Panc1 (cell line): ENCODE measurements around the gene WTAP. TPM values are rescaled to one million over a fixed set of nuclear protein-coding genes. Genes with fewer than 3 reads are reported as not detected.

ENCODE experiments used
- ATAC-seq: fragments of 200-7000 bp; cut with Tn5 transposase; 2 replicates; pipeline ENCODE4 v1.9.1; 2020; ENCODE audit warnings: mild to moderate bottlenecking, moderate library complexity
- BruUV-seq: library from RNA; stranded (reverse); fragments of 400-500 nt; replicated peaks from 2 replicates; lab custom pipeline; 2021; lab: Mats Ljungman, UMichigan
- CTCF ChIA-PET: fragments of 300-600 bp; sonication (Branson Sonifier 250); formaldehyde crosslinking; loops from one replicate; lab custom pipeline; 2022; ENCODE audit warnings: antibody characterized with exemption; lab: Charles Lee
- POLR2A ChIA-PET: fragments of 300-600 bp; sonication (Branson Sonifier 250); formaldehyde crosslinking; loops from one replicate; lab custom pipeline; 2022; ENCODE audit warnings: antibody characterized with exemption; lab: Charles Lee
- DNase-seq: peaks from one replicate; pipeline ENCODE4 v3.0.0-alpha.2; 2010; ENCODE audit warnings: low read depth, low spot score
- H3K27ac ChIP-seq: 2 replicates; pipeline ENCODE4 v1.5.1; 2011; ENCODE audit warnings: mild to moderate bottlenecking, low read length, inconsistent platforms
- H3K27me3 ChIP-seq: fragments of 200-500 bp; sonication (Bioruptor generic); 2 replicates; pipeline ENCODE4 v1.6.0; 2014; ENCODE audit warnings: low read length, inconsistent platforms; ENCODE audit not compliant: control insufficient read depth, insufficient read depth
- H3K36me3 ChIP-seq: fragments of 200-500 bp; sonication (Bioruptor generic); 2 replicates; pipeline ENCODE4 v1.5.1; 2014; ENCODE audit warnings: inconsistent platforms, mild to moderate bottlenecking, low read length, moderate library complexity; ENCODE audit not compliant: control insufficient read depth, insufficient read depth
- H3K4me1 ChIP-seq: 2 replicates; pipeline ENCODE4 v1.5.1; 2011; ENCODE audit warnings: inconsistent platforms, mild to moderate bottlenecking, low read length, moderate library complexity; ENCODE audit not compliant: control insufficient read depth, insufficient read depth
- H3K4me3 ChIP-seq, 2 experiments: 2 replicates each; pipeline ENCODE4 v1.5.1; 2011 to 2012; ENCODE audit warnings: low read depth in 2 of 2, low read length in 2 of 2, mild to moderate bottlenecking in 2 of 2, inconsistent platforms in 1 of 2, moderate library complexity in 1 of 2
- H3K9me3 ChIP-seq: fragments of 200-500 bp; sonication (Bioruptor generic); 2 replicates; pipeline ENCODE4 v1.5.1; 2014; ENCODE audit warnings: low read depth, mild to moderate bottlenecking, inconsistent platforms, low read length, moderate library complexity; ENCODE audit not compliant: control insufficient read depth, insufficient read depth
- POLR2AphosphoS5 ChIP-seq: IDR thresholded peaks from 2 replicates; pipeline ENCODE4 v1.6.1; 2012; ENCODE audit warnings: mild to moderate bottlenecking, low read depth, low read length, moderate library complexity
- SIN3A ChIP-seq: IDR thresholded peaks from 2 replicates; pipeline ENCODE4 v1.6.1; 2012; ENCODE audit warnings: low read depth, mild to moderate bottlenecking, low read length, moderate library complexity, borderline replicate concordance; ENCODE audit not compliant: insufficient read depth
- TCF7L2 ChIP-seq: IDR thresholded peaks from 2 replicates; pipeline ENCODE4 v1.6.1; 2011; ENCODE audit warnings: mild to moderate bottlenecking, low read depth, low read length, inconsistent platforms
- in situ Hi-C: cut with HindIII; loops from 2 replicates; pipeline ENCODE4 v1.10.0; 2016; ENCODE audit warnings: low sequenced_read_pairs, low pct_unique_long_range_greater_than_20kb
- intact Hi-C: fragments of 100-400 bp; cut with micrococcal nuclease; formaldehyde crosslinking; loops from one replicate; pipeline ENCODE4 v1.10.0; 2022; ENCODE audit not compliant: unreplicated experiment
- total RNA-seq: library from RNA; stranded (reverse); gene quantifications from one replicate; pipeline ENCODE4 v1.2.1, GENCODE V29; 2021; ENCODE audit not compliant: unreplicated experiment
- TF ChIP-seq, protein P1 (sequence below): fragments of 450-650 bp; IDR thresholded peaks from 2 replicates; pipeline ENCODE4 v1.5.1; 2017; ENCODE audit warnings: mild to moderate bottlenecking
- TF ChIP-seq, protein P2 (sequence below), 2 experiments: IDR thresholded peaks; 2 replicates each; pipeline ENCODE4 v1.6.1; 2011 to 2012; ENCODE audit warnings: low read depth in 2 of 2, control low read depth in 1 of 2, low read length in 1 of 2, mild to moderate bottlenecking in 1 of 2, moderate library complexity in 1 of 2; ENCODE audit not compliant: insufficient read depth in 1 of 2

WTAP gene
- total RNA-seq, 1 experiment from 2014 or later = 112 TPM

DNA sequence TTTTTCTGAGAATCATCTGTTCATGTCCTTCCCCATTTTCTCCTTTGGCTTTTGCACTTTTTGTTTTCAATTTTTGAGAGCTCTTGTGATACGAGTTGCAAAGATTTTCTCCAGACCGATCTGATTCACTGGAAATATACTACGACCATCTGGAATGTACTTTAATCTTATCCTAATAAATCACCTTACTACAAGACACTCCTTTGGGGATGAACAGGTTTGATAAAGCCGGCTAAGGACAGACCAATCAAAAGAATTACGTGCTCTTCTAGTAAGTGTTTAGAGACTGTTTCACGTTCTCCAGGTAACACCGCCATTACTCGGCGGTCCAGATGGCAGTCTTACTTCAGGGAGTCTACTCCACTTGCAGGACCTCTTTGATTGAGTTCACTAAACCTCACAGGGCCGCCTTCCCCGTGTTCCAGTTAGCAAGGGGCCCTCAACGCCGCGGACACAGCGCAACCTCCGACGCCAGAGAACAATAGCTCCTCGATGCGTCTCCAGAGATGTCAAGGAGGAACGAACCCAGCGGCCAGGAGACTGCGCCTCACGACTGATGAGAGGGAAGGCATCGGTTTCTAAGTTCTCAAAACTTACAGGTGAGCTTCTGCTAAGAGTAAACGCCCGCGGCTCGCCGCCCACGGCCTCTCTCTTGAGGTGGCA, 920 bp upstream of the WTAP start:
- no peaks in the 10 kb centered on the region for H3K27me3 ChIP-seq
- POLR2A ChIA-PET = interaction anchor here (0.9 to 1.8 kb wide), 5 partner anchors 27 to 516 kb away, joined by 3 to 11 read pairs (median 4); partner anchors contain the start of genes ACAT2, MRPL18 and SOD2
- CTCF ChIA-PET = no interaction called here
- no peaks in the 10 kb centered on the region for H3K9me3 ChIP-seq
- peaks cover 30% of the 10 kb centered on the region for H3K4me1 ChIP-seq
- DNase-seq (no peak), ATAC-seq (peak; percentile 48)
- no peak for TF ChIP-seq SIN3A
- TF ChIP-seq POLR2AphosphoS5 = no peak
- TF ChIP-seq, protein P1, sequence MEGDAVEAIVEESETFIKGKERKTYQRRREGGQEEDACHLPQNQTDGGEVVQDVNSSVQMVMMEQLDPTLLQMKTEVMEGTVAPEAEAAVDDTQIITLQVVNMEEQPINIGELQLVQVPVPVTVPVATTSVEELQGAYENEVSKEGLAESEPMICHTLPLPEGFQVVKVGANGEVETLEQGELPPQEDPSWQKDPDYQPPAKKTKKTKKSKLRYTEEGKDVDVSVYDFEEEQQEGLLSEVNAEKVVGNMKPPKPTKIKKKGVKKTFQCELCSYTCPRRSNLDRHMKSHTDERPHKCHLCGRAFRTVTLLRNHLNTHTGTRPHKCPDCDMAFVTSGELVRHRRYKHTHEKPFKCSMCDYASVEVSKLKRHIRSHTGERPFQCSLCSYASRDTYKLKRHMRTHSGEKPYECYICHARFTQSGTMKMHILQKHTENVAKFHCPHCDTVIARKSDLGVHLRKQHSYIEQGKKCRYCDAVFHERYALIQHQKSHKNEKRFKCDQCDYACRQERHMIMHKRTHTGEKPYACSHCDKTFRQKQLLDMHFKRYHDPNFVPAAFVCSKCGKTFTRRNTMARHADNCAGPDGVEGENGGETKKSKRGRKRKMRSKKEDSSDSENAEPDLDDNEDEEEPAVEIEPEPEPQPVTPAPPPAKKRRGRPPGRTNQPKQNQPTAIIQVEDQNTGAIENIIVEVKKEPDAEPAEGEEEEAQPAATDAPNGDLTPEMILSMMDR = no peak
- TF ChIP-seq, protein P2, sequence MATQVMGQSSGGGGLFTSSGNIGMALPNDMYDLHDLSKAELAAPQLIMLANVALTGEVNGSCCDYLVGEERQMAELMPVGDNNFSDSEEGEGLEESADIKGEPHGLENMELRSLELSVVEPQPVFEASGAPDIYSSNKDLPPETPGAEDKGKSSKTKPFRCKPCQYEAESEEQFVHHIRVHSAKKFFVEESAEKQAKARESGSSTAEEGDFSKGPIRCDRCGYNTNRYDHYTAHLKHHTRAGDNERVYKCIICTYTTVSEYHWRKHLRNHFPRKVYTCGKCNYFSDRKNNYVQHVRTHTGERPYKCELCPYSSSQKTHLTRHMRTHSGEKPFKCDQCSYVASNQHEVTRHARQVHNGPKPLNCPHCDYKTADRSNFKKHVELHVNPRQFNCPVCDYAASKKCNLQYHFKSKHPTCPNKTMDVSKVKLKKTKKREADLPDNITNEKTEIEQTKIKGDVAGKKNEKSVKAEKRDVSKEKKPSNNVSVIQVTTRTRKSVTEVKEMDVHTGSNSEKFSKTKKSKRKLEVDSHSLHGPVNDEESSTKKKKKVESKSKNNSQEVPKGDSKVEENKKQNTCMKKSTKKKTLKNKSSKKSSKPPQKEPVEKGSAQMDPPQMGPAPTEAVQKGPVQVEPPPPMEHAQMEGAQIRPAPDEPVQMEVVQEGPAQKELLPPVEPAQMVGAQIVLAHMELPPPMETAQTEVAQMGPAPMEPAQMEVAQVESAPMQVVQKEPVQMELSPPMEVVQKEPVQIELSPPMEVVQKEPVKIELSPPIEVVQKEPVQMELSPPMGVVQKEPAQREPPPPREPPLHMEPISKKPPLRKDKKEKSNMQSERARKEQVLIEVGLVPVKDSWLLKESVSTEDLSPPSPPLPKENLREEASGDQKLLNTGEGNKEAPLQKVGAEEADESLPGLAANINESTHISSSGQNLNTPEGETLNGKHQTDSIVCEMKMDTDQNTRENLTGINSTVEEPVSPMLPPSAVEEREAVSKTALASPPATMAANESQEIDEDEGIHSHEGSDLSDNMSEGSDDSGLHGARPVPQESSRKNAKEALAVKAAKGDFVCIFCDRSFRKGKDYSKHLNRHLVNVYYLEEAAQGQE (IDR thresholded peaks at IDR 0.05; ENCODE audit: insufficient read depth in 1 of 2, low read depth in 2 of 2, low read length in 1 of 2) = no peak; a peak in 1 of 4 replicates
- no peak for TF ChIP-seq TCF7L2
- H3K4me3 ChIP-seq = peak overlapping the region; percentile 85 to 96
- TSS peak; percentile 85 for BruUV-seq
- peaks cover 19% of the 10 kb centered on the region for H3K36me3 ChIP-seq
- H3K27ac ChIP-seq = peak overlapping the region; percentile 100
- intact Hi-C loops (loop anchor here (5.0 kb wide), 1 partner anchor 34 kb away; the partner anchor contains the start of gene SOD2), in situ Hi-C loops (no loop called here)

GRCh38 chr6:159727717-159728445, 575 bp downstream of the WTAP start:
- Histone ChIP-seq H3K27me3 (no peaks in the 10 kb centered on the region), H3K36me3 (peaks cover 23% of the 10 kb centered on the region), H3K4me1 (peaks cover 30% of the 10 kb centered on the region), H3K4me3 (peak overlapping the region; percentile 72 to 85), H3K9me3 (no peaks in the 10 kb centered on the region), H3K27ac (peak overlapping the region; percentile 97)
- intact Hi-C loops = loop anchor here (5.0 kb wide), 1 partner anchor 36 kb away; the partner anchor contains the start of gene SOD2
- ChIA-PET CTCF (no interaction called here), POLR2A (no interaction called here)
- ATAC-seq (peak; percentile 71), DNase-seq (no peak)
- in situ Hi-C loops = no loop called here
- 0 out of 2 replicates have a peak, but pooled peaks have one; percentile 45 for TF ChIP-seq SIN3A
- TF ChIP-seq, protein P1 = no peak
- TF ChIP-seq, protein P2 (IDR thresholded peaks at IDR 0.05; ENCODE audit: insufficient read depth in 1 of 2, low read depth in 2 of 2, low read length in 1 of 2) = no peak
- no peak for TF ChIP-seq TCF7L2
- BruUV-seq = no TSS peak
